ENCODE results near the gene DPYSL4.

The DPYSL4 gene

GRCh38 chr10:132162021-132162531, 24.7 kb upstream of the DPYSL4 start:
- no peak for TF ChIP-seq CTCF (IDR thresholded peaks at IDR 0.05; ENCODE audit: low read depth, low read length, missing control alignments)
- DNase-seq (ENCODE audit: extremely low read depth, low read depth), result no peak
- no peak overlapping the region for H3K4me3 ChIP-seq (replicated peaks; ENCODE audit: low read depth, low read length)

- no peak for DNase-seq (ENCODE audit: extremely low read depth, low read depth)
- no peak overlapping the region for H3K4me3 ChIP-seq (replicated peaks; ENCODE audit: low read depth, low read length)
- no peak for TF ChIP-seq CTCF (IDR thresholded peaks at IDR 0.05; ENCODE audit: low read depth, low read length, missing control alignments)
These were observed 24.0 kb upstream of the DPYSL4 start for GRCh38 chr10:132162590-132163277.

GRCh38 chr10:132163278-132163765, 23.4 kb upstream of the DPYSL4 start:
- peak; percentile 13 for TF ChIP-seq CTCF (IDR thresholded peaks at IDR 0.05; ENCODE audit: low read depth, low read length, missing control alignments)
- no peak for DNase-seq (ENCODE audit: extremely low read depth, low read depth)
- no peak overlapping the region for H3K4me3 ChIP-seq (replicated peaks; ENCODE audit: low read depth, low read length)

- no peak for DNase-seq (ENCODE audit: extremely low read depth, low read depth)
- TF ChIP-seq CTCF (IDR thresholded peaks at IDR 0.05; ENCODE audit: low read depth, low read length, missing control alignments), result no peak
- no peak overlapping the region for H3K4me3 ChIP-seq (replicated peaks; ENCODE audit: low read depth, low read length)
These were observed 22.8 kb upstream of the DPYSL4 start for GRCh38 chr10:132163826-132164515.

- DNase-seq (ENCODE audit: extremely low read depth, low read depth), result no peak
- H3K4me3 ChIP-seq (replicated peaks; ENCODE audit: low read depth, low read length), result no peak overlapping the region
- no peak for TF ChIP-seq CTCF (IDR thresholded peaks at IDR 0.05; ENCODE audit: low read depth, low read length, missing control alignments)
These were observed 21.9 kb upstream of the DPYSL4 start for GRCh38 chr10:132164761-132165278.

GRCh38 chr10:132165416-132165980, 21.2 kb upstream of the DPYSL4 start:
- no peak overlapping the region for H3K4me3 ChIP-seq (replicated peaks; ENCODE audit: low read depth, low read length)
- TF ChIP-seq CTCF (IDR thresholded peaks at IDR 0.05; ENCODE audit: low read depth, low read length, missing control alignments), result no peak
- DNase-seq (ENCODE audit: extremely low read depth, low read depth), result no peak

All from HFF-Myc (cell line).